Transverse colon (tissue), 4 donors: Measurements from ENCODE around the gene SRPX2.

ENCODE experiments used
- CTCF ChIP-seq, 5 experiments: fragments of 200-600 bp in 3 of 5; fragments of 450-650 bp in 2 of 5; sonication (generic) in 3 of 5; IDR thresholded peaks; 1 replicate in 2 of 5; 2 replicates in 3 of 5; pipeline ENCODE4 v1.5.1; 2016 to 2017; ENCODE audit warnings: antibody characterized with exemption in 5 of 5, inconsistent platforms in 3 of 5, mild to moderate bottlenecking in 2 of 5, moderate library complexity in 1 of 5
- EP300 ChIP-seq: sonication (generic); formaldehyde crosslinking; IDR thresholded peaks from one replicate; pipeline ENCODE4 v1.6.1; 2017; ENCODE audit warnings: antibody characterized with exemption, low read depth
- POLR2AphosphoS5 ChIP-seq, 3 donors: sonication (generic); formaldehyde crosslinking; IDR thresholded peaks; one replicate each; pipeline ENCODE4 v1.6.1; 2016; ENCODE audit warnings: antibody characterized with exemption in 3 of 3

DNA sequence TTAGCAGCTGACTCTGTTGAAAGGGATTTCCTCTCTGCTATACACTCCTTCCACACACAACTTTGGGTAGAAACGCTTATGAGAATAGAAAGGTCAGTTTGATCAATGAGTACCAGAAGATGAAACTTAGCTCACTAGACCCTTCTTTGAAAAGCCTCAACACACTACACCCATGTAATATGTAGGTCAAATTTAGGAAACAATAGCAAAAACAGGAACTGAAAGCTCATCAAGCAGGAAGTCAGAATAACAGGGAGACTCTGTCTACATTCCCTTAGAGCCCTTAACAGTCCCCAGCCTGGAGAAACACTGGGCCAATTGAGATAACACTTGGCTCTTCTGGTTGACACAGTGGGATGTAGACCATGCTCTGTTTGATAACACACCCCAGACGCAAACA is 30.7 kb downstream of the SRPX2 start:
- no peak for TF ChIP-seq EP300
- TF ChIP-seq CTCF (IDR thresholded peaks at IDR 0.05): no peak
- TF ChIP-seq POLR2AphosphoS5 (IDR thresholded peaks at IDR 0.05): no peak
